GM19193 (cell line): ENCODE data around the gene SSR3.

Source experiments
- POLR2A ChIP-seq: IDR thresholded peaks from 4 replicates; pipeline ENCODE4 v1.6.1; 2011; ENCODE audit not compliant: insufficient read depth, insufficient read length; ENCODE audit errors: extremely low read depth

Gene SSR3

GRCh38 chr3:156554842-156555687 lies at the start of gene SSR3:
Gene SSR3, minus strand, starts transcription at chr3:156555117. Its CDS starts 28 bp downstream, at chr3:156555089.
- peak; percentile 92 for TF ChIP-seq POLR2A

GRCh38 chr3:156604064-156604641 lies 49.2 kb upstream of the SSR3 start:
- no peak for TF ChIP-seq POLR2A

GRCh38 chr3:156603379-156604017 lies 48.6 kb upstream of the SSR3 start:
- no peak for TF ChIP-seq POLR2A

- no peak for TF ChIP-seq POLR2A
Measured at GRCh38 chr3:156602424-156602823, 47.5 kb upstream of the SSR3 start.

- TF ChIP-seq POLR2A, result no peak
Measured at GRCh38 chr3:156601497-156601896, 46.6 kb upstream of the SSR3 start.

GRCh38 chr3:156600834-156601233 lies 45.9 kb upstream of the SSR3 start:
- TF ChIP-seq POLR2A, result no peak

GRCh38 chr3:156599089-156599874 lies 44.4 kb upstream of the SSR3 start:
- TF ChIP-seq POLR2A, result no peak

- TF ChIP-seq POLR2A, result no peak
Measured at GRCh38 chr3:156598413-156598812, 43.5 kb upstream of the SSR3 start.

GRCh38 chr3:156594219-156594683 lies 39.3 kb upstream of the SSR3 start:
- TF ChIP-seq POLR2A, result no peak

GRCh38 chr3:156593814-156594213 lies 38.9 kb upstream of the SSR3 start:
- TF ChIP-seq POLR2A, result no peak

- TF ChIP-seq POLR2A, result no peak
Measured at GRCh38 chr3:156587760-156588069, 32.8 kb upstream of the SSR3 start.

- TF ChIP-seq POLR2A, result no peak
Measured at GRCh38 chr3:156586905-156587759, 32.2 kb upstream of the SSR3 start.

GRCh38 chr3:156583469-156583868 lies 28.6 kb upstream of the SSR3 start:
- no peak for TF ChIP-seq POLR2A

- no peak for TF ChIP-seq POLR2A
Measured at GRCh38 chr3:156582532-156583183, 27.7 kb upstream of the SSR3 start.
